Mucosa of stomach (tissue), 1 donor: ENCODE measurements around the gene SMAP2.

Experiments used
- H3K27me3 ChIP-seq: one replicate; pipeline ENCODE4 v1.7.0; 2013; ENCODE audit warnings: mild to moderate bottlenecking, low read length; ENCODE audit not compliant: control insufficient read depth, insufficient read depth
- H3K36me3 ChIP-seq: one replicate; pipeline ENCODE4 v1.7.0; 2013; ENCODE audit warnings: low read length; ENCODE audit not compliant: control insufficient read depth, insufficient read depth
- H3K4me1 ChIP-seq: one replicate; pipeline ENCODE4 v1.7.0; 2013; ENCODE audit warnings: mild to moderate bottlenecking, low read length; ENCODE audit not compliant: control insufficient read depth, insufficient read depth
- H3K4me3 ChIP-seq: one replicate; pipeline ENCODE4 v1.7.0; 2013; ENCODE audit warnings: low read length
- H3K9ac ChIP-seq: one replicate; pipeline ENCODE4 v1.7.0; 2013; ENCODE audit warnings: mild to moderate bottlenecking, low read length, moderate library complexity
- H3K9me3 ChIP-seq: one replicate; pipeline ENCODE4 v1.7.0; 2013; ENCODE audit warnings: mild to moderate bottlenecking, low read length, moderate library complexity; ENCODE audit not compliant: control insufficient read depth
- donor health status: Pancreatic carcinoma.

SMAP2 gene

GRCh38 chr1:40395190-40396175 lies 22.0 kb downstream of the SMAP2 start:
- H3K36me3 ChIP-seq: no peaks in the 10 kb centered on the region
- no peak overlapping the region for H3K9ac ChIP-seq
- no peak overlapping the region for H3K4me3 ChIP-seq
- no peaks in the 10 kb centered on the region for H3K9me3 ChIP-seq
- no peaks in the 10 kb centered on the region for H3K27me3 ChIP-seq
- peaks cover 69% of the 10 kb centered on the region for H3K4me1 ChIP-seq

DNA sequence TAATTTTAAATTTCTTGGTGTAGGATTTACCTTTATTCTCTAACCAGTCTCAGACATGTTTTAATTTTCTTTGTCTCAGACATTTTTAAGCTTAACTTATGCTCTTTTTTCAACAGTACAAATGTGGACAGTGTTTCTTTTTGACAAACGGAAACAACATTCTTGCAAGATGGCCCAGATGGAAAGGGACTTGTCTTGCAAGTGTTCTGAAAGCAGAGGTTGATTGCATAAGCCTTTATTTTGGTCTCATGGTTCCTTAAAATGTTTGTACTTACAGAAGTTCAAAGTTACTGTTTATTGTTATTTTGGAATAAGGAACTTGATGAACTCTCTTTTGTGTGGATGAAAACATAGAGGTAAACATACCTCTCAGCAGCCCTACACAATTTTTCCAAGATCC lies 22.9 kb downstream of the SMAP2 start:
- H3K4me1 ChIP-seq: peaks cover 59% of the 10 kb centered on the region
- H3K9me3 ChIP-seq: no peaks in the 10 kb centered on the region
- no peak overlapping the region for H3K9ac ChIP-seq
- no peaks in the 10 kb centered on the region for H3K27me3 ChIP-seq
- H3K4me3 ChIP-seq: no peak overlapping the region
- H3K36me3 ChIP-seq: no peaks in the 10 kb centered on the region

DNA sequence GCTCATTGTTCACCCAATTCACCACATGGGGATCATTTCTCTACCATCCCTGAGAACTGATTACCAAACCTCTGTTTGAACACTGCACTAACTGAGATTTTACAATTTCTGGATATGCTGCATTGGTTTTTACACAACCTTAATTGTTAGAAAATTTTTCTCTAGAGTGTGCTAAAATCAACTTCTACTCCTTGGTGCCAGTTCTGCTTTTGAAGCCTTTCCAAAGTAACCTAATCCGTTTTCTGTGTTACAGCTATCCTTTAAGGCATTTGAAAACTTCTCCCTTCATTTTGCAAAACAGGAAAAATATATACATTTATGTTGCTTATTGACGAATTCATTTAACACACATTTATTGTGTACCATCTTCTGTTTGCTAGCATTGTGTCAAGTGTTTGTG lies 23.7 kb downstream of the SMAP2 start:
- no peak overlapping the region for H3K4me3 ChIP-seq
- H3K27me3 ChIP-seq: no peaks in the 10 kb centered on the region

GRCh38 chr1:40399984-40400704 lies 26.6 kb downstream of the SMAP2 start:
- H3K4me1 ChIP-seq: peaks cover 30% of the 10 kb centered on the region
- no peak overlapping the region for H3K4me3 ChIP-seq
- H3K9me3 ChIP-seq: no peaks in the 10 kb centered on the region
- H3K27me3 ChIP-seq: no peaks in the 10 kb centered on the region
- H3K36me3 ChIP-seq: no peaks in the 10 kb centered on the region
- H3K9ac ChIP-seq: no peak overlapping the region

More for the DNA sequence above, 23.7 kb downstream of the SMAP2 start:
- Histone ChIP-seq H3K9ac (no peak overlapping the region), H3K9me3 (no peaks in the 10 kb centered on the region), H3K36me3 (no peaks in the 10 kb centered on the region), H3K4me1 (peaks cover 51% of the 10 kb centered on the region)

DNA sequence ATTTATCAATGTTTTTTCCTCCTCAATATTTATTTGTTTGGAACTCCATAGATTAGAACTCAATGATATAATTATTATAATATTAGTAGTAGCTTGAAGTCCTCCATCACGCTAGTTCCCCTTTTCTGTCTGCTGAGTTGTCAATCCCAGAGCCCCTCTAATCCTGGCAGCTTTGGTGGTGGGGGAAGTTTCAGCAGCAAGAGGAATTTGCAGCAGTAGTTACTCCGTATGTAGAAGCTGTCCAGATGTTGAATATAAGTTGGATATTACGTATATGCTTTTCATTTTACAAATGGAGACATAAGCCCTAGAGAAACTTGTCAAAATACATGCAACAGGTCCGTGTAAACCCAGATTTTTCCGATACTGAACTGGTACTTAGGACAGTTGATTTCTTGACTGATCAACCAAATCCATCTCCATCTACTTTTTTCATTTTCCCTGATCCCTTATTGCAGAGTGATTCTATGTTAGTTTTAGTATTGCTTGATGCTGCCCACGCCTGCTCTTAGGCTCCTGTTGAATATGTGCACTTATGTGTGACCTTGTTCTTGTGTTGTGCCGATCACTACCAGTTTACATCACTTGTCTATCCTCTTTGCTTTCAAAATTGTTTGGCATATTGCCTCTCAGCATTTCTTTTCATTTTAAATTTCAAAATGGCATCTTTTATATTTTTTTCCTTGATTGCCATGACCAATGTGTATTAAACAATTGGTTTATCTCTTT lies 28.1 kb downstream of the SMAP2 start:
- Histone ChIP-seq H3K4me3 (no peak overlapping the region), H3K9ac (no peak overlapping the region), H3K36me3 (no peaks in the 10 kb centered on the region), H3K27me3 (no peaks in the 10 kb centered on the region), H3K4me1 (peaks cover 21% of the 10 kb centered on the region), H3K9me3 (no peaks in the 10 kb centered on the region)

GRCh38 chr1:40404670-40405462 lies 31.3 kb downstream of the SMAP2 start:
- Histone ChIP-seq H3K9ac (peak overlapping the region; percentile 0), H3K4me3 (no peak overlapping the region), H3K4me1 (peaks cover 10% of the 10 kb centered on the region), H3K27me3 (no peaks in the 10 kb centered on the region), H3K9me3 (no peaks in the 10 kb centered on the region), H3K36me3 (no peaks in the 10 kb centered on the region)

- Histone ChIP-seq H3K36me3 (no peaks in the 10 kb centered on the region), H3K4me3 (no peak overlapping the region)
Observed at GRCh38 chr1:40405812-40406211, 32.3 kb downstream of the SMAP2 start.

GRCh38 chr1:40407453-40407852 lies 33.9 kb downstream of the SMAP2 start:
- Histone ChIP-seq H3K4me3 (no peak overlapping the region), H3K9ac (no peak overlapping the region), H3K4me1 (peaks cover 5% of the 10 kb centered on the region), H3K36me3 (no peaks in the 10 kb centered on the region), H3K9me3 (no peaks in the 10 kb centered on the region), H3K27me3 (no peaks in the 10 kb centered on the region)

More at GRCh38 chr1:40405812-40406211, 32.3 kb downstream of the SMAP2 start:
- no peaks in the 10 kb centered on the region for H3K9me3 ChIP-seq
- H3K27me3 ChIP-seq: no peaks in the 10 kb centered on the region
- peaks cover 5% of the 10 kb centered on the region for H3K4me1 ChIP-seq
- H3K9ac ChIP-seq: no peak overlapping the region

DNA sequence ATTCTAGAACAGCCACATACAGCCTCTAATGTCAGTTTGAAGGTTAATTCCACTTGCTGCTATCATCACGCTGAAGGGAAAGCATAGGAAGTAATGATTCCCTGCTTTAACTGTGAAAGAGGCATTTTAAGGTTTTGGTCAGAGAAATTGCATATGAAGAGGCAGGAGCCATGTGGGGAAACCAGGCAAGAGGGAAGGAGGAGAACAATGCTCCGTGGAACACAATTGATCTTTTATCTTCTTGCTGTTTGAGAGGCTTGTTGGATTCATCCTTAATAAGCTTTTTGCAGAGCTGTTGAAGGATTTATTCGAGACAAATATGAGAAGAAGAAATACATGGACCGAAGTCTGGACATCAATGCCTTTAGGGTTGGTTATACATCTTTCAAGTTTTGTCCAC lies 35.9 kb downstream of the SMAP2 start:
- H3K4me3 ChIP-seq: no peak overlapping the region
- no peak overlapping the region for H3K9ac ChIP-seq
- peaks cover 4% of the 10 kb centered on the region for H3K36me3 ChIP-seq
- H3K4me1 ChIP-seq: peaks cover under 1% of the 10 kb centered on the region
- no peaks in the 10 kb centered on the region for H3K9me3 ChIP-seq
- H3K27me3 ChIP-seq: no peaks in the 10 kb centered on the region

DNA sequence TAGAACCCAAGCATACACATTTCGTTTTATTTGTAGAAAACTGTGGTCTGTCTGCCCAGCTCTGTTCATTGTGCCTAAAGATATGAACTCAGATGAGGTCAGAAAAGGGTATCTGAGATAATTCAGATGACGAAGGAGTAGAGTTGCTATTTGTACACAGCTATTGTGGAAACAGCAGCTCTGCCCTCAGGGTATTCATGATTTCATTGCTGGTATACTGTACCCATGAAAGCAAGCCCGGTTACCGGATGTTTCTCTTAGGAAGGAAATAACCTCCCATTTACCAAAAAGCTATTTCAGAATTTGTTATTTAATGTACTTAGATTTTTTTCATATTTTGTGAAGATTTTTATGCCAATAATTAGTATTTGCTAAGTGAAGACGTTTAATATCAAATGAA lies 37.8 kb downstream of the SMAP2 start:
- no peaks in the 10 kb centered on the region for H3K27me3 ChIP-seq
- no peaks in the 10 kb centered on the region for H3K4me1 ChIP-seq
- no peak overlapping the region for H3K4me3 ChIP-seq
- H3K9me3 ChIP-seq: no peaks in the 10 kb centered on the region
- no peak overlapping the region for H3K9ac ChIP-seq
- H3K36me3 ChIP-seq: peaks cover 4% of the 10 kb centered on the region

GRCh38 chr1:40411843-40412242 lies 38.3 kb downstream of the SMAP2 start:
- H3K9ac ChIP-seq: no peak overlapping the region
- no peaks in the 10 kb centered on the region for H3K4me1 ChIP-seq
- no peaks in the 10 kb centered on the region for H3K27me3 ChIP-seq
- H3K9me3 ChIP-seq: no peaks in the 10 kb centered on the region
- no peak overlapping the region for H3K4me3 ChIP-seq
- peaks cover 4% of the 10 kb centered on the region for H3K36me3 ChIP-seq
